Measurements from ENCODE around the gene FSTL5.

FSTL5 gene

DNA sequence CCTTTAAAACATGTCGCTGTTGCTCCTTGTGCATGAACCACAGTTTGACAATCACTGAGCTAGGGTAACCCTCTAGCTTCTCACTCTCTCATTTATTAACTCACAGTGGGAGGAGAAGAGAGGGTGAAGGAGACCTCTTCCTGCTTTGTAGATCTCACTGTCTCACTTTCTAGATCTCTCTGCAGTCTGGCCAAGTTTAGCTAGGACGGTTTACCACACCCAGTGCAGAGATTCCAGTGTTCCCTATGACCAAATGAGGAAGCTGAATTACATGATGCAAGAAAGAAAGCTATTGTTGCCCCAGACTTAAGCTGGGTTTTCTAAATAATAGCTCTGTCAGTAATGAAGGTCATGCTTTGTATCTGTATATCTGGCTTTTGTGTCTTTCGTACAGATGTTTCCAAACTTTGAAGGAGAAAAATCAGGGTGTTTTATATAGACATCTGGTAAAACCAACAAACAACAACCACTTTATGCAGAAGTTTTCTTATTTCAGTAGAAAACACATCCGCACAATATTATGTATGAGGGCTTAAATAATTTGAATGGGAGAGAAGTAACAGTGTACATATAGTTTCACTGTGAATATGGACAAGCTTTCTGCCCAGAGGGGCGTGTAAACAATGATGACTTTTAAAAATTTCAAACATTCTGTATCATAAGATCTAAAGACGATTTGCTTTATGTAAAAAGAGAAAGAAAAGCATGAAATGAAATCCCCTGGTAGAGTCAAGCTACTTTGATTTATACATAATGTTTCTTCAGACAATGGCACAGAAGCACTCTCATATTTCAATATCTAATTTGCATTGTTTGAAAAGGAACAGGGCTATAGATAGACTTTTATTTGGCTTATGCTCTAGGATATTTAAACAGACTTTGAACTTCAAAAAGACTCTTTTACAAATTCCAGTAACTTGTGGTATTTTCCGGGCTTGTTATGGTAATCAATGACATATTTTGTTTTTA, 582.3 kb downstream of the FSTL5 start:
- no peak for DNase-seq (ENCODE audit: low read depth)

DNA sequence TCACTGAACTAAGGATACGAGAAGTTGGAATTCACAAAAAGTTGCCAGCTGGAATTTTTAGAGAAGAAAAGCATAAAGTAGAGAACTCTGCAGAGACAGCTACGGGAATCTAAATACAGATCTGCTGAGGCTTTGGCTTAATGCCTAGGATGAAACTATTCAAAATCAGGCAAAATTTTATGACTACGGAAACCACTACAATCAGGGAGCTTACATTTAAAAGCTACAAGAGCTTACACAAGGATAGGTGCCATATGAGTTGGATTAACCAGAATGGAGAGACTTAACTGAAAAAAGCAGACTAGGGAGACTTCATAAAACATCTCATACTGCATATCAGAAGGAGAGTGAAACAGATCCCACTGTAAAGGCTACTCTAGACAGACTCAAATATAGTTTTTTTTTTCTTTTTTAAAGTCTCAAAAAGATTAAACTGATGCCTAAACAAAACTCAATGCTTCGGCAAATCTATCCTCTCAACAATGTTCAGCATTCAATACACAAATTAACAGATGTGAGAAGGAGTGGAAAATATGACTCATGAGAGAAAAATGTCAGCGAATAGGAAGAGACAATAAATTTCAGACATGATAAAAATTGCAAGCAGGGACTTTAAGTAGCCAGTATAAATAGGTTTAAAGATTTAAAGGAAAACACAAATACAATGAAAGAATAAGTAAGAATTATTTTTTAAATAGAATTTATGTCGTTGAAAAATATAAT, 586.1 kb downstream of the FSTL5 start:
- DNase-seq (ENCODE audit: low read depth): no peak

DNA sequence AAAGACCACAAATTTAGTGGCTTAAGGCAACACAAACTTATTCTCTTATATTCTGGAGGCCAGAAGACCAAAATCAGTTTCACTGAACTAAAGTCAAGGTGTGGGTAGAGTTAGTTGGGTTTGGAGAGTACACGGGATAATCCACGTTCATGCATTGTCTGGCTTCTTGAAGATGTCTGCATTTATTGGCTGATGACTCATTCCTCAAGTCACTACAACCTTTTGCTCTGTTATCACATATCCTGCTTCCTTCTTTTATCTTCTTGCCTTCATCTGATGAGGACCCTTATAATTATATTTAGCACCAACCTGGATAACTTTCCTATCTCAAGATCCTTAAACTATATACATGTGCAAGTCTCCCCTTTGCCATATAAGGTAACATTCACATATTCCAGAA, 590.0 kb downstream of the FSTL5 start:
- DNase-seq (ENCODE audit: low read depth): no peak

DNA sequence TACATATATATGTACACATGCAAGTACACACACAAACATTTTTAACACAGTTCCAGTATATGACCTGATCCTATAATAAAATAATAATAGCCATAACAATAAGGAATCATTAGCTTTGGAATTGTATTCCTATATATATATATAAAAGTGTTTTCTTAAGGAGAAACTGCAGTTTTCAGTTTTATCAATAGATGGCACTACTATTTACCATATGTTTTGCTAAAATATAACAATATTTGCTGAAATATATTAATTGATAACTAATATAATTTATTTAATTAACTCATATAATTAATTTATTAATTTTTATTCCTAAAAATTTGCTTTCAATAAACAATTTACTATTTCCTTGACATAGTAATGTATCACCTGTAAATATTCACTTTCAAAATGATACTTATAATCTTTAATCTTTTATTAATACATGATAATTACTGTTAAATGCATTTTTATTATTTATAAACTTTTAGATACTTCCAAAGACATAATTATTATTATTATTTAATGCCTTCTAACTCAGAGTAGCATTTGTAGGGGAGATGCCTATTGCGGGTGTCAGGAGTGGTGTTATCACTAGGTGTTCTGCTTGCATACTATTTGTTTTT, 599.5 kb downstream of the FSTL5 start:
- no peak for DNase-seq (ENCODE audit: low read depth)

DNA sequence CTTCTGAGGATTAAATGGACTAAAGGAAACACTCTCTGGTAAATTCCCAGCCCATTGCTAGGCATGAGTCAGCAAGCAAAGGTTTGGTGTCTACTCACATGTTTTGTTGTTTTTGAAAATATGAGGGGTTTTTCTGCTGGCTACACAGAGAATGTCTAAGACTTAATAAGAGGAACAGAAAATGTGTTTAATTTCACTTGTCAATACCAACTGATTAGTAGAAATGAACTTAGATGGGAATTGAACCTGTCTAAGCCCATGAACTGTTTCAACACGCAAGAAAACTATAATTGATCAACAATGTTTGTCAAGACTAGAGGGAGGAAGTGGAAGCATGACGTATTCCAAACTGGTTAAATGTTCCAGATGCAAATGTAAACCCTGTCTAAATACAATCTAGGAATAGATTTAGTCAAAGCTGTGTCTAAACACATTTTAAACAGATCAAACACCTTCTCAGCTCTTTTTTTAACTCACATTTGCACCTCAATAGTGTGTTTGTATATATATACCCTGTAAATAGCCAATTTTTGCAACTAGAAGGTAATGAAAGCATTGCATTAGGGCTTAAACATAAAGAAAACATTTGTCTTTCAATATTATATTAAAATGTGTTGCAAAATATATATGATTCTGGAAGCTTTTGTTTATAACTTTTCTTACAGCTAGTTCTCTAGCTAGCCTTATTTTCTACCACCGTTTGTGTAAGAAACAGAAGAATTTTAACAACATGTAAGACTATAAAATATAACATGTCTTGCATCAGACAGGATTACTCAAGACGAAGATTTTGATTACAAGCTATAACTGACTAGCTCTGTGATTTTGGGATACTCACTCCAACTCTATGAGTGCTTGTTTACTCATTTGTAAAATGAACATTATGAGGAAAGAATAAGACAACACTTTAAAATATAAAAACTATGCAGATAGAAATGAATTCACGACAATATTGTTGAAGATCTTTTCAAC, 607.8 kb downstream of the FSTL5 start:
- DNase-seq (ENCODE audit: low read depth): no peak

DNA sequence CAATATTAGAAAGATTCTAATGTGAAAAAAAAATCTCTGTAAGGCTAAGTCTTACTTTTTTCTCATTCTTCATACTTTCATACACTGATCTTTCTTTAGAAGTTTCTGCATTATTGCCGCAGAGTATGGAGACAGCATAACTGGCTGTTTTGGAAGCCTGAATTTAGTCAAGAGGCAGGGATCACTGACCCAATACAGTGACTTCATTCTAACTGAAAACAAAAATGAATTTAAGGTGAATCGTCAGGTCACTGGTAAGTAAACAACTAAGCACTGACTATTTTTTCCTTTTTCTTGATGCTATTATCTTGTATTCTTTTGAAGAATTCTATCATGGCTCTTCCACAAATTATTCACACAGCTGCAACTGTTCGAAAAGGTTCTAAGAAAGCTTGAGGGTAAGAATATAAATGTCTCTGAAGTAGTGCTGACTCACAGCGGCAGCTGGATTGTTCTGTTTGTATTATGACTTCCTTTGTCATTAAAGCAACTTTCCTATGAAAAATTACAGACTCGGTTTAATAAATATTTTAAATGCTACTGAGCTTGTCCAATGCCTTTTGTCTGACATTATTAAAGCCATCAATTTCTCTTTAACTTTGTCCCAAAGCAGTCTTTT, 609.3 kb downstream of the FSTL5 start:
- no peak for DNase-seq (ENCODE audit: low read depth)

DNA sequence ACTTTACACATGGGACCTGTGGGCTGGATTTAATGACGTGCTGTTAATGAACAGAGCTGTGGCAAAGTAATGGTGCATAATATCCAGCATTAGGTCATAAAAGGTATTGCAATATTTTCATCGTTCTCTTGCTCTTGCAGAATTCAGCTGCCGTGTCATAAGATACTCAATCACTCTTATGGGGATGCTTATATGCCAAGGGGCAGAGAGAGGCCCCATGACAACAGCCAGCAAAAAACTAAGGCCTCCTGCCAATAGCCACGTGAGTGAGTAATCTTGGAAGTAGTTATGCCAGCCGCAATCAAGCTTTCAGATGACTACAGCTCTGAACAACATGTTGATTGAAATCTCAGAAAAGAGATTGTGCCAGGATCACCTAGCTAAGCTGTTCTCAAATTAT, 616.9 kb downstream of the FSTL5 start:
- no peak for DNase-seq (ENCODE audit: low read depth)

DNA sequence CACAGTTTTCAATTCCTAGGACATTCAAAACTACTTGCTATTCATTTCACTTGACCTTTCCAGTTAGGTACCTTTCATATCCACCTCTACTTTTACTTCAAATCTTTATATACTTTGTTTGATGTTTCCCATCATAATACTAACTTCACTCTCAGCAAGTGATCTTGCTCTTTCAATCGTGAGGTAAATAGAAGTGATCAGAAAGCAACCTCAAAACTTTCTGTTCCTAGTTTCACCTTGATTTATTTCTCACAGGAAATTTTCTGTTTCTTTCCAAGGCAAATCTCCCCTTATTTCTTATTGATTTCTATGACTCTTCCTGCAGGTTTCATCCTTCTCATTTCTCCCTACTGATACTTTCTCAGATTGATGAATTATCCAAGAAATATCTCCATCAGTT, 623.5 kb downstream of the FSTL5 start:
- DNase-seq (ENCODE audit: low read depth): no peak

DNA sequence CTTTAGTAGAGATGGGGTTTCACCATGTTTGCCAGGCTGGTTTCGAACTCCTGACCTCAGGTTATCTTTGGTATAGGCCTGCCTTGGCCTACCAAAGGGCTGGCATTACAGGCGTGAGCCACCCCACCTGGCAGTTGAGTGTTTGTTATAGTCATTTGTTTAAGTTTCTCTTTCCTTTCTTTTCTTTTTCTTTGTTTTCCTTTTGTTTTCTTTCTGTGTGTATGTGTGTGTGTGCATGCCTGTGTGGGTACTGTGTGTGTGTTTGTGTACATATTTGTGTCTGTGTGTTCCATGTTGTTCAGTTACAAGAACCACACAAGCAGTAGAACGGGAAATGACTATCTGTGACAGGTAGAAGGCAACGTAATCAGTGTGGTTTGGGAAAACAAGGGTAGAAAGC, 624.9 kb downstream of the FSTL5 start:
- DNase-seq (ENCODE audit: low read depth): no peak

DNA sequence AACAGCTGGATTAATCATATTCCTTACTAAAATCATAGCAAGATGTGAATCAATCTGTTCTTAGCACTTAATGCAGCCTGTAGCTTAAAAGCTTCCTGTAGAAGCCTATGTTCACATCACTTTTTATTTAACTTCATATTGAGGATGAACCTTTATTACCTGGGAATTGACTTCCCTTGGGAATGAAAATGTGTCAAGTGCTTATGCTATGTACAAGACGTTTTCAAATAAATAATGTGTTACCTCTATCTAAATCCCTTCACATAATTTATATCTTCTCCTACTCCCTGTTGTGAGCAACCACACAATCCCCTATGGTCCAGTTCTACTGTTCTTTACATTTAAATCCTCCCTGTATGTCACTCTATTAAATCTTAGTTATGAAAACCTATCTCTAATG, 633.1 kb downstream of the FSTL5 start:
- no peak for DNase-seq (ENCODE audit: low read depth)

DNA sequence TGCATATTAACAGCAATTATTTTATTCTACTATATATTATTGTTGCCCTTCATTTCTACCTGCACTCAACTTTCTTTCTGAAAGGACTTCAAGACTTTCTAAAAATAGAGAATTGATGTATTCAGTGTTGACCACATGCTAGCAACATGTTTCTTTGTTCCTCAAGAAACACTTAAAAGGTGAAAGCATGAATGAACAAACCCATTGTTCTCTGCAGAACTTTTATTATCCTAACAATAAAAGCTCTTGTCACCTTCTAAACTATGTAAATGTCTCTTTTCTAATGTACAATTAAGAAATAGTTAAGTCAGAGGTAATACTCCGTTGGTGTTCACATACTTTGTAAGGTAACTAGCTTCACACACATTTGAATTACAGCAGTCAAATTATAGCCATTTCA, 638.7 kb downstream of the FSTL5 start:
- no peak for DNase-seq (ENCODE audit: low read depth)

DNA sequence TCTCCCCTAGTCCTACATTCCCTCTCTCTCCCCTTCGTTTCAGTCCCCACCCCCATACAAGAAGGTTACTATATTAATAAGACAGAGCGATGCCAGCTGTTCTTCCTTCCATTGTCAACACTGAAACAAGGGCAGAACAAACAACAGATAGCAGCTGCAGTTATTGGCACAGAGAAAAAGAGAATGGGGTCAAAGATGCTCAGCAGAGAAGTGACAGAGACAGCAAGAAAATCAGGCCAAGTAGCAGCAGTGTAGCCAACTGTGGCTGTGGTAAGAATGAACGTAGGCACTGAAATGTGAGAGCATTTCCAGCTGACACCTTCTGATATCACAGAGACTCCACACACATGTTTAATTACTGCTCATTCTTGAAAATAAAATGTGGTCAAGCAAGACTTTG, 641.8 kb downstream of the FSTL5 start:
- no peak for DNase-seq (ENCODE audit: low read depth)

DNA sequence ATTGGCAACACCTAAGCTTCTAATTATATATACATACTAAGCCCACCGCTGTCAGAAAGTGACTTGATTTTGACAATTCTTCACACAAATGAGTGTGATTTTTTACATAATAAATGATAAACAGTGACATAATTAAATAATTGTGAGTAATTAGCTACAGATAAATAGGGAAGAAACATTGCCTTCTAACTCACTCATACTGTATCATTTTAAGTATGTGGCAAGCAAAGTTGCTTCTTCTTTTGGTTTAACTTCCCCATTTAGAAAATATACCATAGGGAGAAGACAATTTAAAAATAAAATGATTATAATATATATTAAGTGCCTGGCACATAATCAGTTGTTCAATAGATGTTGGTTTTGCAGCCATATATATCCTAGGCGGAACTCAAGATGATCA, 644.2 kb downstream of the FSTL5 start:
- DNase-seq (ENCODE audit: low read depth): no peak

DNA sequence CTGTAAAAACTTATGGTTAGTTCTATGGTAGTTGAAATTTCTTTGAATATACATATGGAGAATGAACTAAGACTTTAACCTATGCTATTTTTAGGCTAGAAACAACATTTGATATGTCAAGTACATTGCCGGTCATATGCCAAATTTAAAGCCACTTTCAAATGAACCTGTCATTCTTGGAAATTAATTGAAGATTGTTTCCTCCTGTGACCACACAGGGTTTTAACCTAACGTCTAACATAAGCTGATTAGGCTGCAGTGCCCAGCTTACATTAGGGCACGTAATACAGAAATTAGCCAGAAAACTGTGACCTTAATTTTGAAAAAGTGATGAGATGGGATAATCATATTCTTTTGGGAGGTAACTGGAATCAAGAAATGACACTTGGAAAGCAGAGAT, 645.9 kb downstream of the FSTL5 start:
- no peak for DNase-seq (ENCODE audit: low read depth)

DNA sequence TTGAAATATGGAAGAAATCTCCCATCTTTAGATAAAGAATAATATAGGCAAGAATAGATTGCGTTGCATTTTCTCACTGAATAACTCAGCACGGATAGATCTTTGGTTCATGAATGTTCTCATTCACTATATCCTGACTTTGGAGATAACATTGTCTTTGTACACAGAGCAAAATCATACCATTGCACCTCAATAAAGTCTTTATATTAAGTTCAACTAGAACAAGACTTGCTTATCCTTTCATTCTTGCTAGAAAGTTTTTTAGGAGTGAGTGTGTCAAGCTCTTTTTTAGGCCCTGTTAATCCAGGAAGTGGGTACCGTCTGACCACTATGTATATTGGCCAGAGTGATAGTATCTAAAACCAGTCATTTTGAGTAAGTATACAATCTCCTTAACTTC, 658.7 kb downstream of the FSTL5 start:
- no peak for DNase-seq (ENCODE audit: low read depth)

DNA sequence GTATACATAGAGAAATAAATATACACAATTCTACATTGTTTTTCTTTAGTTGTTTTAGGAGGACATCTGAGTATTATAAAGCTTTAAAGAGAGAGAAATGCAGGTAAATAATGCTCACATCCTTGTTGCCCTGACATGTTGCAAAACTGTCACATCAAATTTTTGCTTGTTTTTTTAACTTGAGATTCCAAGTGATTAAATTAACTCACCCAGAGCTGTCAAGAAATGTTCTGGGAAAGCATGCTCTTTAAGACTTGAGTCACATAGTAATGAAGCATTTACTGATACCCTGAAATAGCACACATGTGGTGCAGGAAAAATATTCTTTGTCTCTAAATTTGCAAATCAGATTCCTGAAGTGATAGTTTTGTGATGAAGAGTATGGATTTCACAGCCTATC, 665.6 kb downstream of the FSTL5 start:
- no peak for DNase-seq (ENCODE audit: low read depth)

DNA sequence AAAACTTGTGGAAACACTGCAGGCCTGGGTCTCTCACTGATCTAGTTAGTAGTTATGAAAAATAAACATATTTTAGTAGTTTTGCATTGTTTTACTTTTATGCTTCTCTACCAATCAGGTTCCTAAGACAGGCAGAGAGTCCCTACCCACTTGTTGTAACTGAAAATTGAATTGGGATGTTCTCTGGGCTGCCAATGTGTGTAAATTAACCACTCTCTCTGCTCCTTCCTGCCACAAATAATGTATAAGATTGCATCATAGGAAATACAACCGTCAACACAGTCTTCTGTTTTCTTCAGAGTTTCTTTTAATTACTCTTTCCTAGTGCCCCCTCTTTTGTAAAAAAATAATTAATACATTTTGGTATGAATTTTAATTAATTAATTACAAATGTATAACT, 677.3 kb downstream of the FSTL5 start:
- no peak for DNase-seq (ENCODE audit: low read depth)

DNA sequence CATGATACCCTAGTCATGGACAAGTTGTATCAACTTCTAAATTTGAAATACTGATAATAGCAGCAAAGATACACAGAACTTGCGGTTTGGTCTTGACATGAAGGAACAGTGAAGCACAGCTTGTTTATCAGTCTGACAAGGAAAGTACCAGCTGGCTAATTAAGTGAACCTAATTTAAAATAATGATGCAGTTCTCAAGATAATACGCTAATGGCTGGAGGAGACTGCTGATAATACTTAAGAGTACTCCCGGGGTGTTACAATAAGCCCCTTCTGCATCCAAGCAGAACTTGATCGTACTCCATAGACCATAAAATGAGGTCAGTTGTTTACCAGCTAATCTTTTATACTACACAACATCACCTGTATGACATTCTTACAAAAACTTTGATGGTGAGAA, 697.5 kb downstream of the FSTL5 start:
- DNase-seq (ENCODE audit: low read depth): no peak

DNA sequence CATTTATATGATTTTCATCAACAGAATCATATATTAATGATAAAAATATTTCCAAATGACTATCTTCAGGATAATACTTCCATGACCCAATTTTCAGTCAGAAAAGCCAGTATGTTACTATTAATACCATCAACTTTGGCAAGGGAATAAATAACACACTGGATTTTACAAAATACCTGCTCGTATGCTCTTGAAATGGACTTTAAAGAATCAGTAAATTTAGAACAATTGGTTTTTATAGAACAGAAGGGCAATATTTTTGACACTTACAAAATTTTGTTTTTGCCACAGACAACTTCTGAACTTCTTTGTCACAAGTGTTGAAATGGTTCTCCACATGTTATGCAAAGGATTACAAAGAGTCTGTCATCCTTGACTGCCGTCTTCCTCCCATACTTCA, 700.4 kb downstream of the FSTL5 start:
- DNase-seq (ENCODE audit: low read depth): no peak

DNA sequence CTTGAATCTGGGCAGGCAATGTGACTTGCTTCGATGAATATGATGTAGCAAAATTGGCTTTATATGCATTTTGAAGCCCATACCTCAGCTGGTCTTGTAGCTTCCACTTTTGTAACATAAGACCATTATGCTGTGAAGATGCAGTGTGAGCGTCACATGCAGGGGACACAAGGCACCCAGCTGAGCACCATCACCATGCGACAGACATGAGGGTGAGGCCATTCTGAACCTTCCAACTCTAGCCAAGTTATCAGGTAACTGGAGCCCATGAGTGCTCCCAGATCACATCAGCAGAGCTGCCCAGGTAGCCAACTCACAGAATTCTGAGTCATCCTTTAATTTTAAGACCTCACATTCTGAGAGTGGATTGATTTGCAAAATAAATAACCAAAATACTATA, 705.9 kb downstream of the FSTL5 start:
- no peak for DNase-seq (ENCODE audit: low read depth)

DNA sequence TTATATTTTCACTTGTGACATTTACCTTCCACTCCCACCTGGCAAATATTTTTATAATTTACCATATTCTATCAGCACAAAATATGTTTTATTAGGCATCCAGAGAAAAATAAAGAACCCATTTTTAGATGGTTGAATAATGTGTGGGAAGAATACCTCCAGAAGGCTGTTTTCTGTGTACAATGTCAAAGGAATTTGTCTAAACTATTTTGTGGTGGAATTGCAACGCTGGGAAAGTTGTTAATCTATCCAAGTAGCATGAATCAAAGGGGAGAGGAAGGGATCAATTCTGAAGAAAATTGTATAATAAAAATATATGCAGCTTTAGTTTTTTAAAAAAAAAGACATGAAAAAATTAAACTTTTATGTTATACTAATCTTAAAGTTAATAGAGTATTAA, 706.5 kb downstream of the FSTL5 start:
- DNase-seq (ENCODE audit: low read depth): no peak

All from stimulated activated CD8-positive, alpha-beta memory T cell treated with anti-CD3 and anti-CD28 coated beads, Interleukin-4, amount 100 ng/mL, for 24 hours (primary cell).